SK-N-SH treated with all-trans-retinoic acid at 6 μM for 48 hours (cell line): Measurements from ENCODE around the gene NFIX.

Source experiments
- ATAC-seq: fragments of 200-7000 bp; cut with Tn5 transposase; 3 replicates; pipeline ENCODE4 v1.9.1; 2020; ENCODE audit warnings: mild to moderate bottlenecking, moderate library complexity
- CREB5 ChIP-seq: fragments of 250-450 bp; sonication (Bioruptor Pico); IDR thresholded peaks from 2 replicates; pipeline ENCODE4 v1.5.1; 2020; ENCODE audit warnings: low read depth, mild to moderate bottlenecking, moderate library complexity
- CSDC2 ChIP-seq: fragments of 250-450 bp; sonication (Bioruptor Pico); IDR thresholded peaks from 2 replicates; pipeline ENCODE4 v1.5.0; 2020; ENCODE audit warnings: mild to moderate bottlenecking, moderate library complexity
- ESRRG ChIP-seq: fragments of 250-450 bp; sonication (Bioruptor Pico); IDR thresholded peaks from 2 replicates; pipeline ENCODE4 v1.6.1; 2021; ENCODE audit warnings: mild to moderate bottlenecking
- GLIS3 ChIP-seq: fragments of 250-450 bp; sonication (Bioruptor Pico); IDR thresholded peaks from 2 replicates; pipeline ENCODE4 v1.5.0; 2020; ENCODE audit warnings: mild to moderate bottlenecking, moderate library complexity
- ISL1 ChIP-seq: fragments of 250-450 bp; sonication (Bioruptor Pico); IDR thresholded peaks from 2 replicates; pipeline ENCODE4 v2.1.2; 2022; ENCODE audit warnings: mild to moderate bottlenecking, moderate library complexity
- OSR1 ChIP-seq: fragments of 250-450 bp; sonication (Bioruptor Pico); IDR thresholded peaks from 2 replicates; pipeline ENCODE4 v1.8.0; 2022; ENCODE audit warnings: moderate library complexity, mild to moderate bottlenecking, inconsistent platforms
- RARB ChIP-seq: fragments of 250-450 bp; sonication (Bioruptor Pico); IDR thresholded peaks from 2 replicates; pipeline ENCODE4 v1.8.0; 2021; ENCODE audit warnings: mild to moderate bottlenecking, moderate library complexity
- SNAI2 ChIP-seq: fragments of 250-450 bp; sonication (Bioruptor Pico); IDR thresholded peaks from 2 replicates; pipeline ENCODE4 v1.5.0; 2020; ENCODE audit warnings: mild to moderate bottlenecking, moderate library complexity
- TCF4 ChIP-seq: fragments of 250-450 bp; sonication (Bioruptor Pico); IDR thresholded peaks from 2 replicates; pipeline ENCODE4 v1.8.0; 2021; ENCODE audit warnings: mild to moderate bottlenecking, moderate library complexity, borderline replicate concordance
- TSHZ2 ChIP-seq: fragments of 250-450 bp; sonication (Bioruptor Pico); IDR thresholded peaks from 2 replicates; pipeline ENCODE4 v1.5.0; 2020; ENCODE audit warnings: mild to moderate bottlenecking, moderate library complexity
- ZC3H10 ChIP-seq: fragments of 250-450 bp; sonication (Bioruptor Pico); IDR thresholded peaks from 2 replicates; pipeline ENCODE4 v1.5.1; 2021; ENCODE audit warnings: mild to moderate bottlenecking, moderate library complexity
- ZNF565 ChIP-seq: fragments of 450-650 bp; formaldehyde crosslinking; conservative IDR thresholded peaks from 2 replicates; pipeline ENCODE4 v1.5.0; 2020; ENCODE audit warnings: low read depth, mild to moderate bottlenecking, moderate library complexity
- ZNF70 ChIP-seq: fragments of 450-650 bp; formaldehyde crosslinking; IDR thresholded peaks from 2 replicates; pipeline ENCODE4 v1.5.0; 2020; ENCODE audit warnings: mild to moderate bottlenecking, moderate library complexity
- ZNF8 ChIP-seq: fragments of 450-650 bp; formaldehyde crosslinking; IDR thresholded peaks from 2 replicates; pipeline ENCODE4 v1.5.0; 2020; ENCODE audit warnings: mild to moderate bottlenecking, moderate library complexity
- TF ChIP-seq, protein P1 (sequence below): fragments of 250-450 bp; sonication (Bioruptor Pico); IDR thresholded peaks from 2 replicates; pipeline ENCODE4 v1.5.1; 2021; ENCODE audit warnings: mild to moderate bottlenecking, moderate library complexity
- TF ChIP-seq, protein P2 (sequence below): fragments of 250-450 bp; sonication (Bioruptor Pico); IDR thresholded peaks from 2 replicates; pipeline ENCODE4 v1.8.0; 2021; ENCODE audit warnings: low read depth, mild to moderate bottlenecking, moderate library complexity, borderline replicate concordance

NFIX gene

GRCh38 chr19:13090511-13091231, 95.4 kb downstream of the NFIX start (continued):
- TF ChIP-seq, protein P1, sequence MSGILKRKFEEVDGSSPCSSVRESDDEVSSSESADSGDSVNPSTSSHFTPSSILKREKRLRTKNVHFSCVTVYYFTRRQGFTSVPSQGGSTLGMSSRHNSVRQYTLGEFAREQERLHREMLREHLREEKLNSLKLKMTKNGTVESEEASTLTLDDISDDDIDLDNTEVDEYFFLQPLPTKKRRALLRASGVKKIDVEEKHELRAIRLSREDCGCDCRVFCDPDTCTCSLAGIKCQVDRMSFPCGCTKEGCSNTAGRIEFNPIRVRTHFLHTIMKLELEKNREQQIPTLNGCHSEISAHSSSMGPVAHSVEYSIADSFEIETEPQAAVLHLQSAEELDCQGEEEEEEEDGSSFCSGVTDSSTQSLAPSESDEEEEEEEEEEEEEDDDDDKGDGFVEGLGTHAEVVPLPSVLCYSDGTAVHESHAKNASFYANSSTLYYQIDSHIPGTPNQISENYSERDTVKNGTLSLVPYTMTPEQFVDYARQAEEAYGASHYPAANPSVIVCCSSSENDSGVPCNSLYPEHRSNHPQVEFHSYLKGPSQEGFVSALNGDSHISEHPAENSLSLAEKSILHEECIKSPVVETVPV (CRISPR knock-in tag): no peak

- peak; percentile 47 for ATAC-seq
- TF ChIP-seq ISL1 (CRISPR knock-in tag): no peak
- TF ChIP-seq, protein P2, sequence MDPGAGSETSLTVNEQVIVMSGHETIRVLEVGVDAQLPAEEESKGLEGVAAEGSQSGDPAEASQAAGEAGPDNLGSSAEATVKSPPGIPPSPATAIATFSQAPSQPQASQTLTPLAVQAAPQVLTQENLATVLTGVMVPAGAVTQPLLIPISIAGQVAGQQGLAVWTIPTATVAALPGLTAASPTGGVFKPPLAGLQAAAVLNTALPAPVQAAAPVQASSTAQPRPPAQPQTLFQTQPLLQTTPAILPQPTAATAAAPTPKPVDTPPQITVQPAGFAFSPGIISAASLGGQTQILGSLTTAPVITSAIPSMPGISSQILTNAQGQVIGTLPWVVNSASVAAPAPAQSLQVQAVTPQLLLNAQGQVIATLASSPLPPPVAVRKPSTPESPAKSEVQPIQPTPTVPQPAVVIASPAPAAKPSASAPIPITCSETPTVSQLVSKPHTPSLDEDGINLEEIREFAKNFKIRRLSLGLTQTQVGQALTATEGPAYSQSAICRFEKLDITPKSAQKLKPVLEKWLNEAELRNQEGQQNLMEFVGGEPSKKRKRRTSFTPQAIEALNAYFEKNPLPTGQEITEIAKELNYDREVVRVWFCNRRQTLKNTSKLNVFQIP (CRISPR knock-in tag): no peak; the same call in 1 of the 2 replicates
- no peak for TF ChIP-seq ESRRG (CRISPR knock-in tag)
- no peak; the same call in 1 of the 2 replicates for TF ChIP-seq TCF4 (CRISPR knock-in tag)
- TF ChIP-seq OSR1 (CRISPR knock-in tag): no peak
- peak; percentile 19; the same call in 1 of the 2 replicates for TF ChIP-seq CSDC2 (CRISPR knock-in tag)
- TF ChIP-seq RARB: no peak
Measured at GRCh38 chr19:13091400-13092157, 96.3 kb downstream of the NFIX start.

DNA sequence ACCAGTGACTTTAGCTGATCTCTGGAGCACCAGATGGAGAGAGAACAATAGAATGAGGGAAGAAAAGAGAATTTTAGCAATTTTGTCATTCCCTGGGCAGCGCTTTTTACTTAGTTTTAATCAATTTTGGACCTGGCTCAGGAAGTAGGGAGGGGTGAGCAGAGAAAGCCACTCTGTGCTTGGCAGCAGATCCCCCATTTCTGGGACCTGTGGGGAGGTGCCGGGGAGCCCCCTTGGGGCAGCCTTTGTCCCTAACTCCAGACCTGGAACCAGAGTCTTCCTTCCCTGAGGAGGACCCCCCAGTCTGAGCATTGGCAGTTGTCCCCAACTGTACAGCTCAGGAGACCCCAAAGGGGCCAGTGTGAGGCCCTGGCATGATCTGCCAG, 96.9 kb downstream of the NFIX start:
- no peak for ATAC-seq
- TF ChIP-seq, protein P2 (CRISPR knock-in tag): no peak
- TF ChIP-seq TCF4 (CRISPR knock-in tag): no peak
- no peak for TF ChIP-seq CREB5 (CRISPR knock-in tag)
- no peak for TF ChIP-seq ESRRG (CRISPR knock-in tag)
- no peak for TF ChIP-seq RARB
- no peak for TF ChIP-seq ZC3H10 (CRISPR knock-in tag)
- no peak for TF ChIP-seq SNAI2 (CRISPR knock-in tag)
- no peak for TF ChIP-seq OSR1 (CRISPR knock-in tag)
- TF ChIP-seq, protein P1 (CRISPR knock-in tag): no peak
- TF ChIP-seq GLIS3: no peak
- TF ChIP-seq TSHZ2: no peak

GRCh38 chr19:13092606-13093235, 97.4 kb downstream of the NFIX start:
- no peak for ATAC-seq
- no peak for TF ChIP-seq CSDC2 (CRISPR knock-in tag)
- no peak for TF ChIP-seq ZNF8
- no peak for TF ChIP-seq TCF4 (CRISPR knock-in tag)
- no peak for TF ChIP-seq ZNF70 (CRISPR knock-in tag)
- TF ChIP-seq ZNF565 (CRISPR knock-in tag): no peak
- TF ChIP-seq ISL1 (CRISPR knock-in tag): no peak
- TF ChIP-seq, protein P2 (CRISPR knock-in tag): no peak
- no peak for TF ChIP-seq TSHZ2
- no peak for TF ChIP-seq GLIS3
